ENCODE measurements around the gene MSH4.

Gene MSH4

DNA sequence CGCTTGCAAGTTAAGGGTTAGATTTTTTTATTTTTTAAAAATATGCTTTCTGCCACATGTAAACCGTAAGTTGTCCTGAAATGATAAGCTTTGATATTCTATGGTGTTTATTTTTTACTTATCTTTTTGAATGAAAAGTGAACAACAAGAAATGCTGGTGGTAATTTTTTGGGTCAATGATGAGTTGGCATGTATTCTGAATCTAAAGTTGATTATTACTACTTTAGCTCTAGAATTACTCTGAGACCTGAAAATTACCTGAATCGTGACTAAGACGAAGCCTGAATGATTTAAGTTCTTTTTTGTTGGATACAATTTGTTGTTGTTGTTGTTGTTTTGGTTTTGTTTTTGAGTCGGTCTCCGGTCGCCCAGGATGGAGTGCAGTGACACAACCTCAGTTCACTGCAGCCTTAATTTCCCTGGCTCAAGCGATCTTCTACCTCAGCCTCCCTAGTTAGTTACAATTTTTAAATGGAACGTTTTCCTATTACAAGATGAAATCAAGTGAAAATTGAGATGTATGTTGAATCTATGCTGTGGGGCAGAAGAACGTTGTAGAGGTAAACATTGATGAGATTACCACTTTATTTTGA lies 9.7 kb upstream of the MSH4 start:
- ATAC-seq, result no peak
- TF ChIP-seq OSR1 (CRISPR knock-in tag; IDR thresholded peaks at IDR 0.05), result no peak
- TF ChIP-seq SNAI2 (CRISPR knock-in tag; IDR thresholded peaks at IDR 0.05), result no peak
- TF ChIP-seq CSDC2 (CRISPR knock-in tag; IDR thresholded peaks at IDR 0.05), result no peak
- no peak for TF ChIP-seq ZFP3 (CRISPR knock-in tag; IDR thresholded peaks at IDR 0.05)
- TF ChIP-seq ESRRG (CRISPR knock-in tag; IDR thresholded peaks at IDR 0.05), result no peak
- TF ChIP-seq ISL1 (CRISPR knock-in tag; IDR thresholded peaks at IDR 0.05), result no peak
- TF ChIP-seq TCF4 (CRISPR knock-in tag; IDR thresholded peaks at IDR 0.05; ENCODE audit: borderline replicate concordance), result no peak
- TF ChIP-seq, protein P1, sequence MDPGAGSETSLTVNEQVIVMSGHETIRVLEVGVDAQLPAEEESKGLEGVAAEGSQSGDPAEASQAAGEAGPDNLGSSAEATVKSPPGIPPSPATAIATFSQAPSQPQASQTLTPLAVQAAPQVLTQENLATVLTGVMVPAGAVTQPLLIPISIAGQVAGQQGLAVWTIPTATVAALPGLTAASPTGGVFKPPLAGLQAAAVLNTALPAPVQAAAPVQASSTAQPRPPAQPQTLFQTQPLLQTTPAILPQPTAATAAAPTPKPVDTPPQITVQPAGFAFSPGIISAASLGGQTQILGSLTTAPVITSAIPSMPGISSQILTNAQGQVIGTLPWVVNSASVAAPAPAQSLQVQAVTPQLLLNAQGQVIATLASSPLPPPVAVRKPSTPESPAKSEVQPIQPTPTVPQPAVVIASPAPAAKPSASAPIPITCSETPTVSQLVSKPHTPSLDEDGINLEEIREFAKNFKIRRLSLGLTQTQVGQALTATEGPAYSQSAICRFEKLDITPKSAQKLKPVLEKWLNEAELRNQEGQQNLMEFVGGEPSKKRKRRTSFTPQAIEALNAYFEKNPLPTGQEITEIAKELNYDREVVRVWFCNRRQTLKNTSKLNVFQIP (CRISPR knock-in tag; IDR thresholded peaks at IDR 0.05; ENCODE audit: borderline replicate concordance, low read depth), result no peak
- no peak for TF ChIP-seq ZNF70 (CRISPR knock-in tag; IDR thresholded peaks at IDR 0.05)
- no peak for TF ChIP-seq ZFP30 (CRISPR knock-in tag; IDR thresholded peaks at IDR 0.05)
- TF ChIP-seq BACH2 (CRISPR knock-in tag; IDR thresholded peaks at IDR 0.05; ENCODE audit: borderline replicate concordance), result no peak
- TF ChIP-seq TOX (CRISPR knock-in tag; IDR thresholded peaks at IDR 0.05; ENCODE audit: borderline replicate concordance), result no peak
- TF ChIP-seq, protein P2, sequence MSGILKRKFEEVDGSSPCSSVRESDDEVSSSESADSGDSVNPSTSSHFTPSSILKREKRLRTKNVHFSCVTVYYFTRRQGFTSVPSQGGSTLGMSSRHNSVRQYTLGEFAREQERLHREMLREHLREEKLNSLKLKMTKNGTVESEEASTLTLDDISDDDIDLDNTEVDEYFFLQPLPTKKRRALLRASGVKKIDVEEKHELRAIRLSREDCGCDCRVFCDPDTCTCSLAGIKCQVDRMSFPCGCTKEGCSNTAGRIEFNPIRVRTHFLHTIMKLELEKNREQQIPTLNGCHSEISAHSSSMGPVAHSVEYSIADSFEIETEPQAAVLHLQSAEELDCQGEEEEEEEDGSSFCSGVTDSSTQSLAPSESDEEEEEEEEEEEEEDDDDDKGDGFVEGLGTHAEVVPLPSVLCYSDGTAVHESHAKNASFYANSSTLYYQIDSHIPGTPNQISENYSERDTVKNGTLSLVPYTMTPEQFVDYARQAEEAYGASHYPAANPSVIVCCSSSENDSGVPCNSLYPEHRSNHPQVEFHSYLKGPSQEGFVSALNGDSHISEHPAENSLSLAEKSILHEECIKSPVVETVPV (CRISPR knock-in tag; IDR thresholded peaks at IDR 0.05), result no peak
- TF ChIP-seq, protein P3, sequence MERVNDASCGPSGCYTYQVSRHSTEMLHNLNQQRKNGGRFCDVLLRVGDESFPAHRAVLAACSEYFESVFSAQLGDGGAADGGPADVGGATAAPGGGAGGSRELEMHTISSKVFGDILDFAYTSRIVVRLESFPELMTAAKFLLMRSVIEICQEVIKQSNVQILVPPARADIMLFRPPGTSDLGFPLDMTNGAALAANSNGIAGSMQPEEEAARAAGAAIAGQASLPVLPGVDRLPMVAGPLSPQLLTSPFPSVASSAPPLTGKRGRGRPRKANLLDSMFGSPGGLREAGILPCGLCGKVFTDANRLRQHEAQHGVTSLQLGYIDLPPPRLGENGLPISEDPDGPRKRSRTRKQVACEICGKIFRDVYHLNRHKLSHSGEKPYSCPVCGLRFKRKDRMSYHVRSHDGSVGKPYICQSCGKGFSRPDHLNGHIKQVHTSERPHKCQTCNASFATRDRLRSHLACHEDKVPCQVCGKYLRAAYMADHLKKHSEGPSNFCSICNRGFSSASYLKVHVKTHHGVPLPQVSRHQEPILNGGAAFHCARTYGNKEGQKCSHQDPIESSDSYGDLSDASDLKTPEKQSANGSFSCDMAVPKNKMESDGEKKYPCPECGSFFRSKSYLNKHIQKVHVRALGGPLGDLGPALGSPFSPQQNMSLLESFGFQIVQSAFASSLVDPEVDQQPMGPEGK (CRISPR knock-in tag; IDR thresholded peaks at IDR 0.05; ENCODE audit: borderline replicate concordance), result no peak
- TF ChIP-seq, protein P4, sequence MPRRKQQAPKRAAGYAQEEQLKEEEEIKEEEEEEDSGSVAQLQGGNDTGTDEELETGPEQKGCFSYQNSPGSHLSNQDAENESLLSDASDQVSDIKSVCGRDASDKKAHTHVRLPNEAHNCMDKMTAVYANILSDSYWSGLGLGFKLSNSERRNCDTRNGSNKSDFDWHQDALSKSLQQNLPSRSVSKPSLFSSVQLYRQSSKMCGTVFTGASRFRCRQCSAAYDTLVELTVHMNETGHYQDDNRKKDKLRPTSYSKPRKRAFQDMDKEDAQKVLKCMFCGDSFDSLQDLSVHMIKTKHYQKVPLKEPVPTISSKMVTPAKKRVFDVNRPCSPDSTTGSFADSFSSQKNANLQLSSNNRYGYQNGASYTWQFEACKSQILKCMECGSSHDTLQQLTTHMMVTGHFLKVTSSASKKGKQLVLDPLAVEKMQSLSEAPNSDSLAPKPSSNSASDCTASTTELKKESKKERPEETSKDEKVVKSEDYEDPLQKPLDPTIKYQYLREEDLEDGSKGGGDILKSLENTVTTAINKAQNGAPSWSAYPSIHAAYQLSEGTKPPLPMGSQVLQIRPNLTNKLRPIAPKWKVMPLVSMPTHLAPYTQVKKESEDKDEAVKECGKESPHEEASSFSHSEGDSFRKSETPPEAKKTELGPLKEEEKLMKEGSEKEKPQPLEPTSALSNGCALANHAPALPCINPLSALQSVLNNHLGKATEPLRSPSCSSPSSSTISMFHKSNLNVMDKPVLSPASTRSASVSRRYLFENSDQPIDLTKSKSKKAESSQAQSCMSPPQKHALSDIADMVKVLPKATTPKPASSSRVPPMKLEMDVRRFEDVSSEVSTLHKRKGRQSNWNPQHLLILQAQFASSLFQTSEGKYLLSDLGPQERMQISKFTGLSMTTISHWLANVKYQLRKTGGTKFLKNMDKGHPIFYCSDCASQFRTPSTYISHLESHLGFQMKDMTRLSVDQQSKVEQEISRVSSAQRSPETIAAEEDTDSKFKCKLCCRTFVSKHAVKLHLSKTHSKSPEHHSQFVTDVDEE (CRISPR knock-in tag; IDR thresholded peaks at IDR 0.05), result no peak

DNA sequence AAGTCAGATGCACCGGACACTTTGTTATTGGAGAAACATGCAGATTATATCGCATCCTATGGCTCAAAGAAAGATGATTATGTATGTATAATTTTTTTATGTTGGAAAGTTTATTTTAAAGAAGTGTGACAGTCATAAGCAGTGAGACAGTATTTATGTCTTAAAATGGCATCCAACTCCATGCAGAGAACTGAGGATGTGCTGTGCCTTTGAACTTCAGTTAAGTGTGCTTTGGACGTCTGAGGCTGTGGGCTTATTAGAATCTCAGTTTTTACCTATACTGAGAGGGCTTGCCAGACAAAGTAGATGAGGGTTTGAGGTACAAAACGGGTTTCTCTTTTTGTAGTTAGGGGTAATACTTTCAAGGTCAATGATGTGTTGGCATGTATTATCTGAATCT lies 9.2 kb upstream of the MSH4 start:
- ATAC-seq, result no peak
- TF ChIP-seq TOX (CRISPR knock-in tag; IDR thresholded peaks at IDR 0.05; ENCODE audit: borderline replicate concordance) (no peak), ZFP3 (CRISPR knock-in tag; IDR thresholded peaks at IDR 0.05) (no peak), TCF4 (CRISPR knock-in tag; IDR thresholded peaks at IDR 0.05; ENCODE audit: borderline replicate concordance) (no peak)

DNA sequence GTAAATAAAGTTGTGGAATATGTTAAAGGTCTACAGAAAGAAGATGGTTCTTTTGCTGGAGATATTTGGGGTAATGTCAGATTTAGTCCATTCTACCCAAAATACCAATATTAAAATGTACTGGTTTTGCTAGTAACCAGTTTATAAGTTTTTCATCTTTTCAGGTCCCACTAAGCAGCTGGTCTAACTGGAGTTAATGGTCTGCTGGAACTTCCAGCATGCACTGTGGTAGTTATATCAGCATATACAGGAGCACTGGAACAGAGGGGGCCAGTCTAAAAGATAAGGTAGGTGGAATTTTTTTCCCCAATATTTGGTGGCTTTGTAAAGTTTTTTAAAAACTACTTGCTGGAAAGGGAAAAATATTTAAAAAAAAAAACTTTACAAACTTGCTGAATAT lies 6.7 kb upstream of the MSH4 start:
- ATAC-seq, result no peak
- TF ChIP-seq RARB (CRISPR knock-in tag; IDR thresholded peaks at IDR 0.05) (no peak), ZC3H10 (CRISPR knock-in tag; IDR thresholded peaks at IDR 0.05) (no peak), SNAI2 (CRISPR knock-in tag; IDR thresholded peaks at IDR 0.05) (no peak), TCF4 (CRISPR knock-in tag; IDR thresholded peaks at IDR 0.05; ENCODE audit: borderline replicate concordance) (no peak), ZNF70 (CRISPR knock-in tag; IDR thresholded peaks at IDR 0.05) (no peak), ARNTL (CRISPR knock-in tag; IDR thresholded peaks at IDR 0.05; ENCODE audit: borderline replicate concordance, low read depth) (no peak)
- TF ChIP-seq, protein P2 (CRISPR knock-in tag; IDR thresholded peaks at IDR 0.05), result no peak
- TF ChIP-seq, protein P1 (CRISPR knock-in tag; IDR thresholded peaks at IDR 0.05; ENCODE audit: borderline replicate concordance, low read depth), result no peak
- TF ChIP-seq, protein P4 (CRISPR knock-in tag; IDR thresholded peaks at IDR 0.05), result no peak
